Type B pancreatic cell (in vitro differentiated cells): Measurements from ENCODE around the gene FGF14. TPM values are rescaled to one million over a fixed set of nuclear protein-coding genes. Genes with fewer than 3 reads are reported as not detected.

Experiments used
- DNase-seq: peaks from one replicate; pipeline ENCODE4 v3.0.0; 2021; ENCODE audit warnings: mixed read lengths; ENCODE audit not compliant: unreplicated experiment; ENCODE audit errors: extremely low spot score
- H3K27ac Mint-ChIP-seq: 2 replicates; pipeline ENCODE4 v1.8.0; 2021; ENCODE audit warnings: mild to moderate bottlenecking, mixed read lengths
- H3K27me3 Mint-ChIP-seq: 2 replicates; pipeline ENCODE4 v1.8.0; 2021; ENCODE audit warnings: mixed read lengths
- H3K36me3 Mint-ChIP-seq: 2 replicates; pipeline ENCODE4 v1.8.0; 2021; ENCODE audit warnings: mixed read lengths
- H3K4me1 Mint-ChIP-seq: one replicate; pipeline ENCODE4 v1.8.0; 2021; ENCODE audit warnings: mixed read lengths; ENCODE audit not compliant: unreplicated experiment
- H3K4me3 Mint-ChIP-seq: 2 replicates; pipeline ENCODE4 v1.8.0; 2021; ENCODE audit warnings: mild to moderate bottlenecking, mixed read lengths
- H3K9me3 Mint-ChIP-seq: 2 replicates; pipeline ENCODE4 v1.8.0; 2021; ENCODE audit warnings: mixed read lengths
- CTCF ChIP-seq: fragments of 200-600 bp; sonication (generic); conservative IDR thresholded peaks from 2 replicates; pipeline ENCODE4 v1.5.0; 2021; ENCODE audit warnings: antibody characterized with exemption, mild to moderate bottlenecking
- total RNA-seq: library from RNA; stranded (reverse); gene quantifications from 2 replicates; pipeline ENCODE4 v1.2.1, GENCODE V29; 2021; ENCODE audit warnings: low replicate concordance

Gene FGF14
- total RNA-seq, 1 donor from 2014 or later = 4.2 TPM

GRCh38 chr13:102299366-102299765 is 102.5 kb downstream of the FGF14 start:
- no peaks in the 10 kb centered on the region for H3K36me3 Mint-ChIP-seq
- no peak for TF ChIP-seq CTCF
- DNase-seq = no peak
- H3K27me3 Mint-ChIP-seq = peaks cover 4% of the 10 kb centered on the region
- no peak overlapping the region for H3K27ac Mint-ChIP-seq
- H3K4me3 Mint-ChIP-seq = no peak overlapping the region
- H3K9me3 Mint-ChIP-seq = no peaks in the 10 kb centered on the region
- H3K4me1 Mint-ChIP-seq = no peaks in the 10 kb centered on the region

- Mint-ChIP-seq H3K36me3 (no peaks in the 10 kb centered on the region), H3K27ac (no peak overlapping the region), H3K4me1 (no peaks in the 10 kb centered on the region), H3K9me3 (no peaks in the 10 kb centered on the region), H3K27me3 (peaks cover 4% of the 10 kb centered on the region), H3K4me3 (no peak overlapping the region)
- DNase-seq = no peak
- no peak for TF ChIP-seq CTCF
These were observed 103.8 kb downstream of the FGF14 start for GRCh38 chr13:102298051-102298450.

GRCh38 chr13:102295316-102296048 is 106.4 kb downstream of the FGF14 start:
- Mint-ChIP-seq H3K4me1 (no peaks in the 10 kb centered on the region), H3K4me3 (no peak overlapping the region), H3K36me3 (no peaks in the 10 kb centered on the region), H3K27ac (no peak overlapping the region), H3K27me3 (peaks cover 4% of the 10 kb centered on the region), H3K9me3 (no peaks in the 10 kb centered on the region)
- TF ChIP-seq CTCF = no peak
- DNase-seq = no peak

- Mint-ChIP-seq H3K4me3 (no peak overlapping the region), H3K36me3 (no peaks in the 10 kb centered on the region), H3K9me3 (no peaks in the 10 kb centered on the region), H3K4me1 (no peaks in the 10 kb centered on the region), H3K27me3 (no peaks in the 10 kb centered on the region), H3K27ac (no peak overlapping the region)
- TF ChIP-seq CTCF = no peak
- no peak for DNase-seq
These were observed 107.3 kb downstream of the FGF14 start for GRCh38 chr13:102294407-102295018.

GRCh38 chr13:102293723-102294122 is 108.1 kb downstream of the FGF14 start:
- no peak for DNase-seq
- no peak overlapping the region for H3K4me3 Mint-ChIP-seq
- no peak for TF ChIP-seq CTCF
- H3K9me3 Mint-ChIP-seq = no peaks in the 10 kb centered on the region
- no peaks in the 10 kb centered on the region for H3K36me3 Mint-ChIP-seq
- no peak overlapping the region for H3K27ac Mint-ChIP-seq
- no peaks in the 10 kb centered on the region for H3K27me3 Mint-ChIP-seq
- H3K4me1 Mint-ChIP-seq = no peaks in the 10 kb centered on the region
